ENCODE data around the gene FN3KRP.
A peak's percentile ranks its signal among the peaks of the same experiment; 100 is the strongest.

FN3KRP gene

GRCh38 chr17:82751571-82752370, 35.3 kb downstream of the FN3KRP start, which contains the start of gene TBCD (continued):
- TF ChIP-seq KLF16 (tag by site-specific recombination; IDR thresholded peaks at IDR 0.05) = peak; percentile 90
- no peak for TF ChIP-seq ZNF571 (tag by site-specific recombination; IDR thresholded peaks at IDR 0.05)
- TF ChIP-seq GLI2 (tag by site-specific recombination; IDR thresholded peaks at IDR 0.05; ENCODE audit: borderline replicate concordance, low read depth) = no peak
- no peak for TF ChIP-seq PRDM1 (tag by site-specific recombination; IDR thresholded peaks at IDR 0.05)
- TF ChIP-seq ZNF266 (tag by site-specific recombination; IDR thresholded peaks at IDR 0.05; ENCODE audit: low read depth) = no peak
- TF ChIP-seq ZNF707 (tag by site-specific recombination; IDR thresholded peaks at IDR 0.05) = no peak
- no peak for TF ChIP-seq ZNF404 (tag by site-specific recombination; IDR thresholded peaks at IDR 0.05)
- TF ChIP-seq ZNF26 (tag by site-specific recombination; IDR thresholded peaks at IDR 0.05) = no peak
- TF ChIP-seq ZXDB (tag by site-specific recombination; IDR thresholded peaks at IDR 0.05) = peak; percentile 50; the same call in 1 of the 2 replicates
- no peak for TF ChIP-seq TRIM28 (IDR thresholded peaks at IDR 0.05; ENCODE audit: borderline replicate concordance, low read length)
- TF ChIP-seq BCL11A (tag by site-specific recombination; IDR thresholded peaks at IDR 0.05; ENCODE audit: low read depth) = peak; percentile 70; the same call in 1 of the 2 replicates
- peak; percentile 44; the same call in 1 of the 2 replicates for TF ChIP-seq REST (tag by site-specific recombination; IDR thresholded peaks at IDR 0.05)
- TF ChIP-seq ZNF843 (tag by site-specific recombination; IDR thresholded peaks at IDR 0.05) = peak; percentile 66
- TF ChIP-seq HOXC10 (CRISPR knock-in tag; IDR thresholded peaks at IDR 0.05) = no peak
- TF ChIP-seq GLI4 (tag by site-specific recombination; IDR thresholded peaks at IDR 0.05) = no peak
- no peak for TF ChIP-seq MEIS1 (CRISPR knock-in tag; IDR thresholded peaks at IDR 0.05; ENCODE audit: borderline replicate concordance)
- peak; percentile 77 for TF ChIP-seq ZNF76 (tag by site-specific recombination; IDR thresholded peaks at IDR 0.05; ENCODE audit: borderline replicate concordance, low read depth)
- TF ChIP-seq SP7 (tag by site-specific recombination; IDR thresholded peaks at IDR 0.05) = peak; percentile 77
- no peak for TF ChIP-seq ZNF394 (tag by site-specific recombination; IDR thresholded peaks at IDR 0.05; ENCODE audit: borderline replicate concordance)
- TF ChIP-seq ZNF585B (tag by site-specific recombination; IDR thresholded peaks at IDR 0.05) = no peak
- no peak for TF ChIP-seq ZNF473 (tag by site-specific recombination; IDR thresholded peaks at IDR 0.05)
- TF ChIP-seq ZNF2 (tag by site-specific recombination; IDR thresholded peaks at IDR 0.05) = peak; percentile 78; the same call in 1 of the 2 replicates
- TF ChIP-seq ZNF280D (tag by site-specific recombination; IDR thresholded peaks at IDR 0.05) = no peak
- no peak for TF ChIP-seq ZNF514 (tag by site-specific recombination; IDR thresholded peaks at IDR 0.05)
- 0 out of 2 replicates have a peak, but pooled peaks have one; percentile 12 for TF ChIP-seq CTCF (tag by site-specific recombination; IDR thresholded peaks at IDR 0.05)
- peak; percentile 82 for TF ChIP-seq EGR2 (tag by site-specific recombination; IDR thresholded peaks at IDR 0.05; ENCODE audit: low read depth)
- TF ChIP-seq ZSCAN16 (tag by site-specific recombination; IDR thresholded peaks at IDR 0.05) = no peak
- TF ChIP-seq ZBTB7A (tag by site-specific recombination; IDR thresholded peaks at IDR 0.05; ENCODE audit: low read depth) = 0 out of 2 replicates have a peak, but pooled peaks have one; percentile 41
- no peak for TF ChIP-seq ZNF501 (tag by site-specific recombination; IDR thresholded peaks at IDR 0.05)
- no peak for TF ChIP-seq SETDB1 (IDR thresholded peaks at IDR 0.05; ENCODE audit: insufficient read length, low read length)
- TF ChIP-seq ZNF274 (IDR thresholded peaks at IDR 0.05; ENCODE audit: low read length) = no peak
- TF ChIP-seq ZNF274 (tag by site-specific recombination; IDR thresholded peaks at IDR 0.05; ENCODE audit: borderline replicate concordance) = no peak
